HCT116 (cell line): Measurements from ENCODE around the gene NCBP2. TPM values are rescaled to one million over a fixed set of nuclear protein-coding genes. Genes with fewer than 3 reads are reported as not detected.

Experiments used
- ATAC-seq: fragments of 200-7000 bp; cut with Tn5 transposase; 2 replicates; pipeline ENCODE4 v1.9.1; 2020; ENCODE audit warnings: mild to moderate bottlenecking, moderate library complexity
- BruUV-seq: library from RNA; stranded (reverse); fragments of 400-500 nt; replicated peaks from 2 replicates; lab custom pipeline; 2021; lab: Mats Ljungman, UMichigan
- CTCF ChIA-PET: fragments of 300-600 bp; sonication (Branson Sonifier 250); formaldehyde crosslinking; loops from one replicate; lab custom pipeline; 2021; ENCODE audit warnings: antibody characterized with exemption; lab: Charles Lee
- POLR2A ChIA-PET: fragments of 300-600, 350-600 bp; sonication (Branson Sonifier 250); formaldehyde crosslinking; loops from one replicate; lab custom pipeline; 2021; ENCODE audit warnings: antibody characterized with exemption; lab: Charles Lee
- RAD21 ChIA-PET, 2 experiments: fragments of 300-600 bp; sonication (Branson Sonifier 250); formaldehyde crosslinking; loops; one replicate each; lab custom pipeline; 2023; ENCODE audit warnings: low total read pairs in 2 of 2; ENCODE audit not compliant: uncharacterized antibody in 2 of 2, unreplicated experiment in 2 of 2, low non-redundant PET in 1 of 2; lab: Charles Lee
- DNase-seq: peaks from one replicate; pipeline ENCODE4 v3.0.0-alpha.2; 2010; ENCODE audit warnings: low read depth, low spot score
- H2AFZ ChIP-seq: fragments of 200-600 bp; shearing (Covaris generic), sonication (generic); 2 replicates; pipeline ENCODE4 v1.6.1; 2017; ENCODE audit warnings: low read depth, mixed run types, mixed read lengths, antibody characterized with exemption, low read length; ENCODE audit not compliant: poor library complexity, severe bottlenecking
- H3K27ac ChIP-seq: 2 replicates; pipeline ENCODE4 v1.5.1; 2012; ENCODE audit warnings: low read depth, low read length
- H3K27me3 ChIP-seq: fragments of 200-600 bp; sonication (generic); 2 replicates; pipeline ENCODE4 v1.6.1; 2016; ENCODE audit warnings: mixed run types, low read length, mixed read lengths; ENCODE audit not compliant: insufficient read depth
- H3K36me3 ChIP-seq, 2 experiments: fragments of 200-500 bp in 1 of 2; fragments of 200-600 bp in 1 of 2; sonication (Bioruptor generic) in 1 of 2; sonication (generic) in 1 of 2; 2 replicates each; pipeline versions ENCODE4 v1.5.1 to v1.6.1; 2014 to 2016; ENCODE audit warnings: low read length in 2 of 2, inconsistent platforms in 1 of 2, mixed read lengths in 1 of 2, mixed run types in 1 of 2; ENCODE audit not compliant: insufficient read depth in 2 of 2, control insufficient read depth in 1 of 2
- H3K4me1 ChIP-seq, 2 experiments: fragments of 200-600 bp in 1 of 2; sonication (generic) in 1 of 2; 2 replicates each; pipeline versions ENCODE4 v1.5.1 to v1.6.1; 2012 to 2017; ENCODE audit warnings: low read length in 2 of 2, inconsistent platforms in 1 of 2, mild to moderate bottlenecking in 1 of 2, mixed read lengths in 1 of 2, mixed run types in 1 of 2, moderate library complexity in 1 of 2; ENCODE audit not compliant: insufficient read depth in 2 of 2, control insufficient read depth in 1 of 2
- H3K4me2 ChIP-seq: fragments of 200-600 bp; sonication (generic); 2 replicates; pipeline ENCODE4 v1.6.1; 2017; ENCODE audit warnings: mixed run types, low read length, mixed read lengths
- H3K4me3 ChIP-seq, 2 experiments: fragments of 200-600 bp in 1 of 2; sonication (generic) in 1 of 2; replicated peaks in 1 of 2; 2 replicates each; pipeline ENCODE4 v1.5.1; 2011 to 2016; ENCODE audit warnings: low read length in 2 of 2, control low read depth in 1 of 2, low read depth in 1 of 2, mild to moderate bottlenecking in 1 of 2, mixed read lengths in 1 of 2, mixed run types in 1 of 2
- H3K79me2 ChIP-seq: fragments of 200-600 bp; sonication (generic); 2 replicates; pipeline ENCODE4 v1.6.1; 2017; ENCODE audit warnings: mild to moderate bottlenecking, mixed run types, low read length, moderate library complexity, mixed read lengths; ENCODE audit not compliant: insufficient read depth
- H3K9ac ChIP-seq: fragments of 200-600 bp; sonication (generic); 2 replicates; pipeline ENCODE4 v1.6.1; 2016; ENCODE audit warnings: low read length, mixed read lengths
- H3K9me2 ChIP-seq: fragments of 200-600 bp; sonication (generic), shearing (Covaris generic); 2 replicates; pipeline ENCODE4 v1.6.1; 2017; ENCODE audit warnings: mixed run types, mild to moderate bottlenecking, moderate library complexity; ENCODE audit not compliant: insufficient read depth
- H3K9me3 ChIP-seq, 2 experiments: fragments of 200-500 bp in 1 of 2; fragments of 200-600 bp in 1 of 2; sonication (Bioruptor generic) in 1 of 2; sonication (generic) in 1 of 2; 2 replicates each; pipeline ENCODE4 v1.6.1; 2014 to 2017; ENCODE audit warnings: low read length in 2 of 2, mixed read lengths in 2 of 2, inconsistent platforms in 1 of 2, low read depth in 1 of 2, mild to moderate bottlenecking in 1 of 2, mixed run types in 1 of 2, moderate library complexity in 1 of 2; ENCODE audit not compliant: control insufficient read depth in 1 of 2, insufficient read depth in 1 of 2
- H4K20me1 ChIP-seq: fragments of 200-600 bp; sonication (generic), shearing (Covaris generic); 2 replicates; pipeline ENCODE4 v1.6.1; 2017; ENCODE audit warnings: mixed run types, mild to moderate bottlenecking, moderate library complexity; ENCODE audit not compliant: insufficient read depth
- CEBPB ChIP-seq: IDR thresholded peaks from 2 replicates; pipeline ENCODE4 v1.6.1; 2012; ENCODE audit warnings: low read depth
- CTCF ChIP-seq, 3 experiments: fragments of 200-600 bp in 1 of 3; sonication (generic) in 1 of 3; IDR thresholded peaks in 2 of 3; conservative IDR thresholded peaks in 1 of 3; 2 replicates each; pipeline ENCODE4 v1.5.1; 2012 to 2017; ENCODE audit warnings: low read depth in 2 of 3, low read length in 2 of 3, antibody characterized with exemption in 1 of 3, borderline replicate concordance in 1 of 3, control low read depth in 1 of 3, mild to moderate bottlenecking in 1 of 3, mixed read lengths in 1 of 3, mixed run types in 1 of 3, moderate library complexity in 1 of 3; ENCODE audit not compliant: insufficient read depth in 1 of 3
- EZH2 ChIP-seq: fragments of 200-600 bp; sonication (generic); IDR thresholded peaks from 2 replicates; pipeline ENCODE4 v1.6.1; 2017; ENCODE audit warnings: antibody characterized with exemption, mixed run types
- FOSL1 ChIP-seq: IDR thresholded peaks from 2 replicates; pipeline ENCODE4 v1.6.1; 2012; ENCODE audit warnings: low read depth
- RAD21 ChIP-seq: IDR thresholded peaks from 2 replicates; pipeline ENCODE4 v1.6.1; 2012; ENCODE audit warnings: low read depth, mild to moderate bottlenecking
- ZBTB33 ChIP-seq: IDR thresholded peaks from 2 replicates; pipeline ENCODE4 v1.6.1; 2011; ENCODE audit warnings: mild to moderate bottlenecking, low read length, moderate library complexity; ENCODE audit not compliant: insufficient replicate concordance; ENCODE audit errors: extremely low read depth
- ZNF274 ChIP-seq: fragments of 200-500 bp; sonication (Bioruptor generic); IDR thresholded peaks from 2 replicates; pipeline ENCODE4 v1.6.1; 2014; ENCODE audit warnings: mild to moderate bottlenecking, low read depth, low read length, inconsistent platforms
- intact Hi-C: fragments of 100-400 bp; cut with micrococcal nuclease; formaldehyde crosslinking; loops from 2 replicates; pipeline ENCODE4 v1.10.0; 2022
- total RNA-seq: library from RNA; stranded (reverse); gene quantifications from one replicate; pipeline ENCODE4 v1.2.1, GENCODE V29; 2021; ENCODE audit not compliant: unreplicated experiment
- TF ChIP-seq, protein P1 (sequence below): IDR thresholded peaks from 2 replicates; pipeline ENCODE4 v1.6.1; 2012; ENCODE audit warnings: low read depth

NCBP2 gene
- total RNA-seq, 1 experiment from 2014 or later: 82.4 TPM

- H2AFZ ChIP-seq: no peak overlapping the region
- ChIA-PET POLR2A (no interaction called here), RAD21 (no interaction called here), CTCF (no interaction called here)
- intact Hi-C loops: loop anchor here (5.0 kb wide), 1 partner anchor 439 kb away; no protein-coding TSS in a partner anchor
- no peaks in the 10 kb centered on the region for H3K27me3 ChIP-seq
- no peak for ATAC-seq
- H3K27ac ChIP-seq: no peak overlapping the region
- no peak overlapping the region for H3K4me2 ChIP-seq
- no peaks in the 10 kb centered on the region for H4K20me1 ChIP-seq
- no TSS peak for BruUV-seq
- no peaks in the 10 kb centered on the region for H3K9me2 ChIP-seq
- peaks cover 7 to 21% of the 10 kb centered on the region in 2 experiments; a peak in 2 of 4 replicates for H3K4me1 ChIP-seq
- H3K9me3 ChIP-seq: no peaks in the 10 kb centered on the region
- no peaks in the 10 kb centered on the region for H3K36me3 ChIP-seq
- no peak for TF ChIP-seq CEBPB
- no peak for TF ChIP-seq ZBTB33
- no peak for TF ChIP-seq CTCF (IDR thresholded peaks at IDR 0.05 in 2 of 3, conservative IDR thresholded peaks at IDR 0.05 in 1 of 3; ENCODE audit: borderline replicate concordance in 1 of 3, insufficient read depth in 1 of 3, low read depth in 2 of 3, low read length in 2 of 3)
- TF ChIP-seq, protein P1, sequence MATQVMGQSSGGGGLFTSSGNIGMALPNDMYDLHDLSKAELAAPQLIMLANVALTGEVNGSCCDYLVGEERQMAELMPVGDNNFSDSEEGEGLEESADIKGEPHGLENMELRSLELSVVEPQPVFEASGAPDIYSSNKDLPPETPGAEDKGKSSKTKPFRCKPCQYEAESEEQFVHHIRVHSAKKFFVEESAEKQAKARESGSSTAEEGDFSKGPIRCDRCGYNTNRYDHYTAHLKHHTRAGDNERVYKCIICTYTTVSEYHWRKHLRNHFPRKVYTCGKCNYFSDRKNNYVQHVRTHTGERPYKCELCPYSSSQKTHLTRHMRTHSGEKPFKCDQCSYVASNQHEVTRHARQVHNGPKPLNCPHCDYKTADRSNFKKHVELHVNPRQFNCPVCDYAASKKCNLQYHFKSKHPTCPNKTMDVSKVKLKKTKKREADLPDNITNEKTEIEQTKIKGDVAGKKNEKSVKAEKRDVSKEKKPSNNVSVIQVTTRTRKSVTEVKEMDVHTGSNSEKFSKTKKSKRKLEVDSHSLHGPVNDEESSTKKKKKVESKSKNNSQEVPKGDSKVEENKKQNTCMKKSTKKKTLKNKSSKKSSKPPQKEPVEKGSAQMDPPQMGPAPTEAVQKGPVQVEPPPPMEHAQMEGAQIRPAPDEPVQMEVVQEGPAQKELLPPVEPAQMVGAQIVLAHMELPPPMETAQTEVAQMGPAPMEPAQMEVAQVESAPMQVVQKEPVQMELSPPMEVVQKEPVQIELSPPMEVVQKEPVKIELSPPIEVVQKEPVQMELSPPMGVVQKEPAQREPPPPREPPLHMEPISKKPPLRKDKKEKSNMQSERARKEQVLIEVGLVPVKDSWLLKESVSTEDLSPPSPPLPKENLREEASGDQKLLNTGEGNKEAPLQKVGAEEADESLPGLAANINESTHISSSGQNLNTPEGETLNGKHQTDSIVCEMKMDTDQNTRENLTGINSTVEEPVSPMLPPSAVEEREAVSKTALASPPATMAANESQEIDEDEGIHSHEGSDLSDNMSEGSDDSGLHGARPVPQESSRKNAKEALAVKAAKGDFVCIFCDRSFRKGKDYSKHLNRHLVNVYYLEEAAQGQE: no peak
- TF ChIP-seq FOSL1: no peak
- TF ChIP-seq RAD21: no peak
- TF ChIP-seq EZH2: no peak
- TF ChIP-seq ZNF274: no peak
- DNase-seq: no peak
- H3K79me2 ChIP-seq: no peaks in the 10 kb centered on the region
- H3K4me3 ChIP-seq: no peak overlapping the region
- H3K9ac ChIP-seq: no peak overlapping the region
Measured at GRCh38 chr3:196966526-196967401, 24.4 kb upstream of the NCBP2 start.
